GM18505 (cell line): ENCODE data around the gene PDE4D.

Experiments
- ATAC-seq: cut with Tn5 transposase; IDR thresholded peaks from one replicate; pipeline ENCODE4 v1.9.1; 2021; ENCODE audit not compliant: unreplicated experiment
- POLR2A ChIP-seq: IDR thresholded peaks from 4 replicates; pipeline ENCODE4 v1.6.1; 2011; ENCODE audit warnings: borderline replicate concordance; ENCODE audit not compliant: insufficient read depth, insufficient read length; ENCODE audit errors: extremely low read depth

PDE4D gene

DNA sequence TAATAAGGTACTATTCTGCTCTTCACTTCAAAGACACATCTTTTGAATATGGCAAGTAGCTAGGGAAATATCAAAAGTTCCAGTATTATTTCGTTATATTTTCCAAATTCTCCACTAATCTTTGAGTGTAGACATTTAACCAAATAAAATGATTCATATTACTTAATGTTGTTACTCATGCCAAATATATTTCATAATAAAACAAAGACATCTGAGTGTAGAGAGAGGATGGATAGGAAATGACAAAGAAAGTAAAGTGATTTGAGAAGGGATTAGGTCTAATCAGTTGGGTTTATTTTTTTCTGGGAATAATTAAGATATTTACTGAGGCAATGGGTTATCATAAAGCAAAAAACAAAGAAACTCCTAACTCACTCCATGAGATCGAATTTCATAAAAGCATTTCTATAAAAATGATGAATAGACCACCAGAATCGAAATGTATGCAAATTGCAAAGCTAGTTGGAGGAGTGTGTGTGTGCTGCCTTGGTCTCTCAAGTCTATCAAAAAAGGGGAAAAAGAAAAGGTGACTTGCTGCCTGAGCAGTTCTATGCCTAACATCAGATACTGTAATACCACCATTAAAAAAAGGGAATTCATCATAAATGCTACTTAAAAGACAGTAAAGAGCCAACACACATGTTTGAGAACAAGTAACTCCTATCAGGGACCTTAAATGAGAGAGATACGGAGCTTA is 255.5 kb downstream of the PDE4D start:
- no peak for ATAC-seq
- TF ChIP-seq POLR2A: no peak

DNA sequence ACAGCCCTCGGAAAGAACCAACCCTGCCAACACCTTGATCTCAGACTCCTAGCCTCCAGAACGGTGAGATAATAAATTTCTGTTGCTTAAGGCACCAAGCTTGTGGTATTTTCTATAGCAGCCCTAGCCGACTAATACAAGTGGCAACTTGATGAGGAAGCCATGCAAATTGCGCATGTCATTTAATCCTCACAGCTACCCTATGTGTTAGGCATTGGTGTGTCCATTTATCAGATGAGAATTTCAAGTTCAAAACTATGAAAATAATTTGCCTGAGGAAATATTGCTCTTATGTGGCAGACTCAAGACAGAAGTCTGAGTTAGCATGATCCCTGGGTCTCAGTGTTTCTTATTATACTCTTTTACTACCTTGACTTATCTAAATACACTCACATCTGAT is 264.0 kb downstream of the PDE4D start:
- ATAC-seq: no peak
- TF ChIP-seq POLR2A: no peak

DNA sequence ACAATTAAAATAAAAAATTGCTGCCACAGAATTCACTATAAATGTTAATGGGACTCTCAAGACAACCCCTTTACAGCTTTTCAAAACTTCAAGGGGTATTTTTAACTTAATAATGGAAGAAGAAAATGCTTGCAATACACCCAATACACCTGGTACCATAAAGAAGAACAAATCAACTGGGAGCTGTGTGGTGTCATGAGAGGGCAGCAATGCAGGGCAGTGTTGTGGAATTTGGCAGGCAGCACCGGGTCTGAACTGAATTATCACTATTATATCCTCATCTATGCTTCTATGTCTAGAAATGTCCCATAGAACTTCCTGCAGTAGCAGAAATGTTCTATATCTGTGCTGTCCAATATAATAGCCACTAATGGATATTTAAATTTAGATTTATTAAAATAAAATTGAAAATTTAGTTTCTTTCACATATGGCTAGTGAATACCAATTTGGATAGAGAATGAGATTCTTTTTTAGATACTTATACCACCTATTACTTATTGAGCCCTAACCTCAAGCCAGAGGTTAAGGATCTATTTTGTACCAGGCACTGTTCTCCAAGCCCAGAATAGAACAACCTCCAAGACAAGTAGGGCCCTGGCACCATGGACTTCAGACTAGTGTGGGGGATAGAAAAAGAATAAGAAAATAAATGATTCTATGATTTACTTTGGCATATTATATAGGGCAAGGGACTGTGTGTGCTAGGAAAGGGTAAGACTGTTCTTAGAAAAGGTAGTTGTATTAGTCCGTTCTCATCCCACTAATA is 265.3 kb downstream of the PDE4D start:
- TF ChIP-seq POLR2A: no peak
- no peak for ATAC-seq

DNA sequence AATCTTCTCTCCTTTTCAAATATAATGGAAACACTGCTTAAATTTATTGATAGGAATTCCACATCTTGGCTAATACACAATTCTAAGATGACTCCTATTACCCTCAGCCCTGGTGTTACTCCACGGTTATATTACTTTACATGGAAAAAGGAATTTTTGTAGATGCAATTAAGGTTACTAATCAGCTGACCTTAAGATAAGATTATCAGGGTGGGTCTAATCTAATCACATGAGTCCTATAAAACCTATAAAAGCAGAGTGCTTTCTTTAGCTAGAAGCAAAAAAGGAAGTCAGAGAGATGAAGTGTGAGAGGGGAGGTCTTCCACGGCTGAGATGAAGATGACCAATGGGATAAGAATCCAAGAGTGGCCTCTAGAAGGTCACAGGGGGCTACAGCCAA is 268.6 kb downstream of the PDE4D start:
- no peak for TF ChIP-seq POLR2A

DNA sequence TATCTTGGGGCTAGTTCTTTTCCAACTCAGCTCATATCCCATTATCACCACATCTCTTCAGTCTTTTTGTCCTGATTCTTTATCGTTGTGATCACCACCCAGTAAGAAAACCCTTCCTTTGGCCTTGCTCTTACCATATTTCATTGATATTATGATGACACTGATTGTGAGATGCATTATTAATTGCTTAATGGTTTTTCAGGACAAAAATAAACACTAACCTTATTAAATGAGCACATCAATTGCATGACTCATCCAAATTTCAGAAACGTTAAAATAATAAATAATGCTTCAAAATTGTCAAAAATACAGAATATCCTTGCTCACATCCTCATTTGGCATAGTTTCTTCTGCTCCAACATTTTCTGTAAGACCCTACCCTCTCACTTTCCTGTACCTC is 270.7 kb downstream of the PDE4D start:
- TF ChIP-seq POLR2A: no peak

More for the DNA sequence above, 268.6 kb downstream of the PDE4D start:
- ATAC-seq: no peak

DNA sequence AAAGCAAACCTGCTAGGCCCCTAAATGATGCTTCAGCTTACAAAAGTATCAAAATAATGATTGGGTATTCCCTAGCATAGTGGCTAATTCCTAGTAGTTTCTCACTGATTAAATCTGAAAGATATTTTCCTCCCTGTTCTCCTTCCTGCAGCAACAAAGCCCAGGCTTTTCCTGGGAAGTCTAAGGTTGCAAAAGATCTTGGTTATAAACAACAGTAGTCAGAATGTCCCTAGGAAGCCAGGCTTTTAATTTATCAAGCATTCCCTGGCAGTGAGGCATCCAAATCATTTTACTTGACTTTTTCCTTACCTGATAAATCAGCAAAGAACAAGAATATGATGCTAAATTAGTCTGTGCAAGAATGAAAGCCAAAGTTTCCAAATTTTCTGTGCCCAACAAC is 272.0 kb downstream of the PDE4D start:
- no peak for TF ChIP-seq POLR2A
- ATAC-seq: no peak

More for the DNA sequence above, 270.7 kb downstream of the PDE4D start:
- no peak for ATAC-seq

DNA sequence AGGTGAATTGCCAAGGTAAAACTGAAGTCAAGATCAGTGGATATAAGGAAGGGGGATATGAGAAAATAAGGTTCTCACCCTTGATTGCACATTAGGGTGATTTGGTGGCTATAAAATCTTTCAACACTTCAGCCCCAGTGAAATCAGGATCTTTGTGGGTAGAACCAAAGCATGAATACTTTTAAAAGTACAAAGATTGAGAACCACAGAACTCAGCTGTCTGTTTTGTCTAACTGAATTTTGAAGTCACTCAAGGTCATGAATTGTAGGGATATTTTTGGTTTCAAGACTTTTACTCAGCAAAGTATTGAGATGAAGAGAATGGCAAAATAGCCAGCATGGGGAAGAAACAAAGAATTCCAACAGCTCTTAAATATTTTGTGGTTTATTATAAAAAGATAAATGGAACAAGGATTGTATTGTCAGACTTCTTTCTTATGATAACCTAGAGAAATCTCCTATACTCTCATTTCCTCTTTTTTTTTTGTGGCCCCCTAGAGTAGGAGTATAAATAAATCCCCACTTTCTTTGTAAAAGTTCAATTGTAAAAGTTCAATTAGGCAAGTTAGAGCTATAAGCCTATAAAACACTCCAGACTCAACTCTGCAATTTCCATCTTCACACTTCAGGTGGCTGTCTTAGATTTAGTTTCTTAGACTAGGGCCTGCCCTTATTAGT is 272.9 kb downstream of the PDE4D start:
- no peak for TF ChIP-seq POLR2A
- ATAC-seq: peak; percentile 60

DNA sequence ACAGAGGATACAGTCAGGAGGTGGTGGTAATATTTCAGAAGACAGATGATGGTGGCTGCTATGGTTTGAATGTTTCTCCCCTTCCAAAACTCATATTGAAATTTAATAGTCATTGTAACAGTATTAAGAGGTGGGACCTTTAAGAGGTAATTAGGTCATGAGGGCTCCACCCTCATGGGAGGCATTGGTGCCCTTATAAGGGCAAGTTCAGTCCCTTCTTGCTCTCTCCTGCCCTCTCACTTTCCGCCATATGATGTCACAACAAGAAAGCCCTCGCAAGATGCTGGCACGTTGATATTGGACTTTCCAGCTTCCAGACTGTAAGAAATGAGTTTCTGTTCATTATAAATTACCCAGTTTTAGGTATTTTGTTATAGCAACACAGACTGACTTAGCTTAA is 274.9 kb downstream of the PDE4D start:
- no peak for TF ChIP-seq POLR2A

DNA sequence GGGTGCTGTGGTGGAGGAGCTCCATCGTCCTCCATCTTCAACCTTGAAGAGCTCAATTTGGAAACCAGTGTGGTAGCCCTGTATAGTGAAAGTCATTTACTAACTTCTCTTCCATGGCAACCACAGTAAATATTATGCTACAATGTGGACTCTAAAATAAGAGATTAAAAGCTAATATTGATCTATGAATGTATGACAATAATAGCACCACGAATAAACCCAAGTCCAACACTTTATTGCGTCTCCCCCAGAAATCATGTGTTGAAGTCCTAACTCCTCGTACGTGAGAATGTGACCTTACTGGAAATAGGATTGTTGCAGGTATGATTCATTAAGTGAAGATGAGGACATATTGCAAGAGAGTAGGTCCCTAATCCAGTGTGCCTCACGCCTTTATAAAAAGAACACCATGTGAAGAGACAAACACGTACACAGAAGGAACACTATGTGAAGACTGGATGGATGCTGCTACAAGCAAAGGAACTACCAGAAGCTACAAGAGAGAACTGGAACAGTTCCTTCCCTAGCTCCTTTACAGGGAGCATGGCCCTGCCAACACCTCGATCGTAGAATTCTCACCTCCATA is 276.2 kb downstream of the PDE4D start:
- no peak for ATAC-seq
- no peak for TF ChIP-seq POLR2A

More for the DNA sequence above, 274.9 kb downstream of the PDE4D start:
- ATAC-seq: no peak

DNA sequence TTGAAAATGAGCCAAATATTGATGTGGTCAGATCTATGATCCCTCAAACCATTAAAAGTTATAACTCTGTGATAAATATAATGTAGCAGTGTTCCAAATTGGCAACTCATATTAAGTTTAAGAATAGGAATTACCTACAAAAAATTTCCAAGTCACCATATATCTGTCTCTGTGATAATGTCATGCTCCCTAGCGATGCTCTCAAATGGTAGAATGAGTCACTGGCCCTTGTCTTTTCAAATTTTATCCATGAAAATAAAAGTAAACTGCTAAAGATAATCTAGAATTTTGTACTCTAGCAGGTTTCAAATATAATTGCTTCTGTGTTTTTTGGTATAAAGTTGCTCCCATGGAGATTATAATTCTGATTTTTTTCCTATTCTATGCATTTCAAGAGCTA is 277.1 kb downstream of the PDE4D start:
- TF ChIP-seq POLR2A: no peak
- ATAC-seq: no peak

DNA sequence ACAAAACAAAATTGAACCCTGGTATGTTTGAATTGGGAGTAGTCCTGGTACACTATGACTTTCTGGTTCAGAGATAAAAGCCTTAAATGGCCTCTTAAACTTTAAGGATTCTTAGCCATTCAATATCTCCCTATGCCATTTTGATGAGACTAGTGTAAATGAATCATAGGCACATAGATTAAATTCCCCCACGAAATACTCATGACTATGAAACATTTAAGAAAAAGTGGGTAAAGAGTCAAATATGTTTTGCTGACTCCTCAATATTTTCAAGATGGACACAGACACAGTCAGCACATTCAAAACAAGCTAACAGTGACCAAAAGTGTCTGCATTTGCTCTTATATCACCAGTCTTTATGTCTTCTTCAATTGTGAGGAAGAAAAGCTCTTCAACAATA is 278.3 kb downstream of the PDE4D start:
- TF ChIP-seq POLR2A: no peak
- ATAC-seq: no peak

DNA sequence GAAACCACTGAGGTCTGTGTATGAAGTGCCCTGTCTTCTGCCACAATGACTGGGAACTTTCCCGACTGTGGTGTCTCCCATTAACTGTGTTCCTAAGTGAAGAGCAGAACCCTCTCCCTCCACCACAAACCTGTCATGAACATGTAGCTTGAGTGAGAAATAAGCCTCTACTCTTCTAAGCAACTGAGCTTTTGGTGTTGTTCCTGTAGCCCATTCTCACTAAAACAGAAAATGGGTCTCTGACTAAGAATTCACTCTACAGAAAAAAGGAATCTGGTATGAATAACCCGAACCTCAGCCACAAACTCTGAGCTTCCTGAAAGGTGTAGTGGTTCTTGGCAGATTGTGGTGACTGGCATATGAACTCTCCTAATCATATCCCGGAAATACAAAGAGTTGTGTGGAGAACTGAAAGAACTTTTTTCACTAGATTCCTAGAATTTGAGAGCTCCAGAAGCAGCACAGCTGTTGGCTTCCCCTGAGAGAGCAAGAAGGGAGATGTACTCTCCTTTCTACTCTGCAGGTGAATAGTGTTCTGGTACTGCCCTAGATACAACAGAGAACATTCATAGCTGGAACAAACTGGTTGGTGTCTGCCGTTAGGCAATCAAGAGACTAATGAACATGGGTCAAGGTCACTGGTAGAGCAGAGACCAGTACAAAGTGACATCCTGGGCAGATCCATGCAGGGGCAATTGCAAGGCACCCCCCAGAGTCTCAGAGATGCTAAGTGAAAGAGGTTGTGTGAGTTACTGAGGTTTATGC is 283.8 kb downstream of the PDE4D start:
- no peak for TF ChIP-seq POLR2A
- ATAC-seq: peak; percentile 54

DNA sequence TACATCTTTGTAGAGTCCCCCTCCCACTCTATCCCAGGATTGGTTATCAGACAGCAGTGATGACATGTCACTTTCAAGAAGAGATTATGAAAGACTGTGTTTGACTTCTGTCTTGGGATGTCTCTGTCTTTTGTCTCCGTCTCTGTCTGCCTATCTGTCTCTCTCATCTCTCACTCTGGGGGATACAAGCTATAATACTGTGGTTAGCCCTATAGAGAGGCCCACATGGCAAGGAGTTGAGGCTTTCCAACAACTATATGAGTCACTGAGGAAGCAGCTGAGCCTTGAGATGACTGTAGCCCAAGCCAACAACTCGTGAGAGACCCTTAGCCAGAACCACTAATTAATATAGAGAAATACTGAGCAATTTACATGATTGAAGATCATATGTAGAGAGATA is 284.8 kb downstream of the PDE4D start:
- no peak for TF ChIP-seq POLR2A
- peak; percentile 77 for ATAC-seq

DNA sequence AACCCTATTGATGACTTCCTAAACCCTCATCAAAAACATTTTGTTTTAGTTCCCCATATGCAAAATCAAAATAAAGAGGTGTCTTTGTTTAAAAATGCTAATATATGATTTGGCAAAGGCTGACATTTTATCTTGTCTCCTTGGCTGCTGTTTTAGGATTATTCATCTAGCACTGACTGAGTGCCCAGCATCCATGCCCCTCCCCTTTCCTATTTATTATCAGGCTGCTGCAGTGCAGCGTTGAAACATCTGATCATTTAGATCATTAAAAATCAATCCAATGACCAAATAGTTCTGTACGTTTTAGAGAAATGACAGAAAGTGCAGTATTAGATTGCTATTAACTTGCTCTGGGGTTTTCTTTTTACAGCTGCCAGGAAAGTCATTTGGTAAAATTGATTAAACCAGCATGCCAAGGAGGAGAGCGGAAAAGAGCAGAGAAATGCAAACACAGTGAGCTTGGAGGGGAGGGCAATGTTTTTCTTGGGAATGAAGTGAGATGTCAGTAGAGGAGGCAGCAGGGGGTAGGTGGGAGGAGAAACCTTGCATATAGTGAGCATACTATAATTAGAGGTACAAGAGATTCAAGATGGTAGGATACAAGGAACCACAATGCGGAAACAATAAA is 286.3 kb downstream of the PDE4D start:
- no peak for TF ChIP-seq POLR2A
- ATAC-seq: no peak
